ENCODE results near the gene ZC3HAV1.

GRCh38 chr7:139133335-139134139 is 24.0 kb upstream of the ZC3HAV1 start:
- TF ChIP-seq CTCF (IDR thresholded peaks at IDR 0.05) (no peak), POLR2A (IDR thresholded peaks at IDR 0.05) (no peak)
